Right hindlimb (tissue), 1 donor: ENCODE data around the gene EGR1.

ENCODE experiments used
- DNase-seq: peaks from one replicate; pipeline ENCODE4 v3.0.0-alpha.2; 2018

Gene EGR1

DNA sequence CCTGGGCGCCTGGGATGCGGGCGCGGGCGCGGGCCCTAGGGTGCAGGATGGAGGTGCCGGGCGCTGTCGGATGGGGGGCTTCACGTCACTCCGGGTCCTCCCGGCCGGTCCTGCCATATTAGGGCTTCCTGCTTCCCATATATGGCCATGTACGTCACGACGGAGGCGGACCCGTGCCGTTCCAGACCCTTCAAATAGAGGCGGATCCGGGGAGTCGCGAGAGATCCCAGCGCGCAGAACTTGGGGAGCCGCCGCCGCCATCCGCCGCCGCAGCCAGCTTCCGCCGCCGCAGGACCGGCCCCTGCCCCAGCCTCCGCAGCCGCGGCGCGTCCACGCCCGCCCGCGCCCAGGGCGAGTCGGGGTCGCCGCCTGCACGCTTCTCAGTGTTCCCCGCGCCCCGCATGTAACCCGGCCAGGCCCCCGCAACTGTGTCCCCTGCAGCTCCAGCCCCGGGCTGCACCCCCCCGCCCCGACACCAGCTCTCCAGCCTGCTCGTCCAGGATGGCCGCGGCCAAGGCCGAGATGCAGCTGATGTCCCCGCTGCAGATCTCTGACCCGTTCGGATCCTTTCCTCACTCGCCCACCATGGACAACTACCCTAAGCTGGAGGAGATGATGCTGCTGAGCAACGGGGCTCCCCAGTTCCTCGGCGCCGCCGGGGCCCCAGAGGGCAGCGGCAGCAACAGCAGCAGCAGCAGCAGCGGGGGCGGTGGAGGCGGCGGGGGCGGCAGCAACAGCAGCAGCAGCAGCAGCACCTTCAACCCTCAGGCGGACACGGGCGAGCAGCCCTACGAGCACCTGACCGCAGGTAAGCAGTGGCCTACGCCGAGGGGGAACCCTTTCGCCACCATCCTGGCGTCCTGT lies at the start of gene EGR1:
EGR1 (plus strand) TSS at position 219 of the 864 bp plus-strand sequence; CDS start at position 502, 283 bp downstream.
- peak; percentile 98 for DNase-seq

DNA sequence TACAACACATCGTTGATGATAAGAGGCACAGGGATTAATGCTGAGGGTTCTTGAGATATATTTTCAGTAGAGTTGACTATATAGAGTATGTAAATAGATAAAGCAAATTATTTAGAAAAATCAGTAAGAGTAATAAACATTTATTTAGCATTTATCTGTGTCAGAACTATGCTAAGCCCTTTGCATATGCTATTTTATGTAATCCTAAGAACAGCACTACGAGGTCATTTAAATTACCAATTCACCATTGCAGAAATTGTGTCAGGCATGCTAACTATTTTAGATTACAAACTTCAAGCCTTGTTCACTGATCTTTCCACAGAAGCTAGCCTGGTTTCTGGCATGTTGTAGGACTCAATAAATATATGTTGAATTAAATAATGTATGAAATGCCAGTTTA lies 46.8 kb upstream of the EGR1 start:
- no peak for DNase-seq

DNA sequence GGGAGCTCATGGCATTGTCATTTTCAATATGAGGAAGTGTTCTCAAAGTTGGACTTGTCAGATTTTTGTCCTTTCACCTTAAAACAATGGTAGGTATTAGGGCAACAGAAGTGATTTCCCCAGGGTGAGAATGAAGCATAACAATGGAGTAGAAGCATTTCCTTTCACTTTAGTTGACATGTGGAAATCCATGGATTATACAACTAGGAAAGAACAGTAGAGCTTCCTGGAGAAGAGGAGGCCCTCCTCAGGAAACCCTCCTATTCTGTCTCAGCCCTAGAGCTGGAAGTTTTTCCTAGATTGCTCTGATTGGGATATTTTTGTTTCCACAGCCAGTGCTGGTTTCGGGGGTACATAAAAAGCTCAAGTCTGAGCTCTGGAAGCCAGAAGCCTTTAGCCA lies 40.2 kb upstream of the EGR1 start:
- no peak for DNase-seq

DNA sequence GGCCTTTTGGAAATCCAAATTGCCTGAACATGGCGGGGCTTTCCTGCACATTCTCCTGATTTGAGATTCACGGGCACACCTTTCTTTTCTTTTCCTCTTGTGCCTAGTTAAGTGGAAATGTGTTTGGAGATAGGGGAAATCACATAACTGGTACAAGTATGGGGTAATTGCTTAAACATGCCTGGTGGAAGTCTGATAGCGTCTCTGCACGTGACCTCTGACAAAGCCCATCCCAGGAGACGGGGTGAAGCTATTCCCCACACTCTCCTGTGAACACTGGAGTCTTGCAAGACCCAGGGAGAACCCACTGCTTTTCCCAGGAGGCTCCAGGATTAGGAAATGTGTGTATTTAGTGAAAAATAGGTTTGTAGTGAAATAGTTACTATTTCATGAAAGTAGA lies 29.3 kb upstream of the EGR1 start:
- DNase-seq = no peak

DNA sequence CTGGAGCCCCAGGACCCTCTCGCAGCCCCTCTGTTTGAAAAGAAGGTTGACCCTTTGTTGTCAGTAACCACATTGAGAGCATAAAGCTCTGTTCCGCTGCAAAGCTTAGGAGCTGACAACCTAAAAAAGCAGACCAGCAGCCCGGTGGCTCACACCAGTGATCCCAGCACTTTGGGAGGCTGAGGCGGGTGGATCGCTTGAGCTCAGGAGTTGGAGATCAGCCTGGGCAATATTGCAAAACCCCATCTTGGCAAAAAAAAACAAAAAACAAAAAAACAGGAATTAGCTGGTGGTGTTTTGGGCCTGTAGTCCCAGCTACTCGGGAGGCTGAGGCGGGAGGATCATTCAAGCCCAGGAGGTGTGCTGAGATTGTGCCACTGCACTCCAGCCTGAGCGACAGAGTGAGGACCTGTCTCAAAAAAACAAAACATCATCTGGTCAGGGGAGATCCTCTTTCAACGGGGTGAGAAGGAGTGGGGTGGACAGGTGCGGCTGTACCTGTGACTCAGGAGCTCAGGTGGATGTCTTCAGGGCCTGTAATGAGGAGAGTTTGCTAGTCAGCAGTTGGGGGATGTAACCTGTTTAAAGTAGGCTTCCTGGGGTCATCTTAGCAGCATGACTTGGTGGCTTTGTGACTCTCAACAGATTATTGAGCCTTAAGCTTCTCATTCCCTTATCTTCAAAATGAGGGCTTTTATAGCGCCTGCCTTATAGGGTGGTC lies 27.1 kb upstream of the EGR1 start:
- no peak for DNase-seq

DNA sequence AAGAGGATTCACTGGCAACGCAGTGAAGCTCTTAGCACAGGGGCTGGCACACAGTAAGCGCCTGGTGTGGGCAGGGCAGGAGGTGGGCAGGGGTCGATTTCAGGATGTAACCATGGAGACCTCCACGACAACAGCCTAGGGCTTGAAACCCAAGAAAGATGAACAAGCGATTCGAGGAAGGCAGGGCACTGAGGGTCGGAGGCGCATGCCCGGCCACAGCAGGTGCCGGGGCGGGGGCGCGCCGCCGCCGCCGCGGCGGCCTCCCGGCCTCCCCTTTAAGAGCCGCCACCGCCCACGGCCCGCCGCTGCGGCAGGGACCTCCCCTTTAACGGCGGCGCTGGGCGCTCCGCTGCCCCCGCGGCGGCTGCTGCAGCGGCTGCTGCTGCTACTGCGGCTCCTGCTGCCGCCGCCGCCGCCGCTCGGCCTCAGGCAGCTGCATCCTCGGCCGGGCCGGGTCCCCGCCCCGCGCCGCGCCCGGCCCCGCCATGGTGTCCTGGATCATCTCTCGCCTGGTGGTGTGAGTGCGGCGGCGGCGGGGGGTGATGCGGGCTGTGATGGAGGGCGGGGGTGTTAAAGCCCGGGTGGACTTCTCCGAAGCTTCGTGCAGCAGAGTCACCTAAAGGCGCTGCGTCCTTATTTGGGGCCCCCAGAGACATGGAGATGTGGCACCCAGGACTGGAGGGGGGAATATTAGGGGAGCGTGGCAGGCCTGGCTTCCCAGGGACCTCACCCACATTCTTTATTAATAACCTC lies 26.4 kb upstream of the EGR1 start, which contains the start of gene REEP2:
REEP2 (plus strand) TSS at position 334 of the 753 bp plus-strand sequence; CDS start at position 486, 152 bp downstream.
- peak; percentile 59 for DNase-seq

DNA sequence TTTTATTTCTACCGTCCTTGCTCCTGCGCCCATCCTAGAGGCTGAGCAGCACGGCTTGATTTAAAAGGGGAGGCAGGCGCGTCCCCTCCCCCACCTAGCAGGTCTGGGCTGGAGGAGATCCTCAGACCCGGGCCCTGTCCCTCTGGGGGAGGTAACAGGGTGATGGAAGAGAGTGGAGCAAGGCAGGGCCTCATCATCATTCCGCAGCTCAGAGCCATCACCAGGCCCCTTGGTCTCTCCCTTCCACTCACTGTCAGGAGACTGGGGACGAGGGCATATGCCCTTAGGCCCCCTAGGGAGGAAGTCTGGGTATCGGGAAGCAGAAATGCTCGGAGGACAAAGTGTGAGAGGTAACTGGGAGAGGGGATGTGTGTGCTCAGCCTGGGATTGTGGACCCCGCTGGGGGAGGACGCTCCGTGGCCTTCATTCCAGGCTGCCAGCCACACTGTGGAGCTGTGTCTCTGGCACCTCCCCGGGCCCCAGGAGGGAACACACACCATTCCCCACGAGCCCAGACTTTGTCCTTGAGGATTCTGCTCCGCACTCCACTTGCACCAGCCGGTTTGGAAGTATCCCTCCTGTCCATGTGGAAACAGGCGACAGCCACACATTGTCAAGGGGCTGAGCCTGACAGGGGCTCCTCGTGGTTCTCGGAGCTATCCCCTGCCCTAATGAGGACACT lies 25.7 kb upstream of the EGR1 start:
- no peak for DNase-seq

DNA sequence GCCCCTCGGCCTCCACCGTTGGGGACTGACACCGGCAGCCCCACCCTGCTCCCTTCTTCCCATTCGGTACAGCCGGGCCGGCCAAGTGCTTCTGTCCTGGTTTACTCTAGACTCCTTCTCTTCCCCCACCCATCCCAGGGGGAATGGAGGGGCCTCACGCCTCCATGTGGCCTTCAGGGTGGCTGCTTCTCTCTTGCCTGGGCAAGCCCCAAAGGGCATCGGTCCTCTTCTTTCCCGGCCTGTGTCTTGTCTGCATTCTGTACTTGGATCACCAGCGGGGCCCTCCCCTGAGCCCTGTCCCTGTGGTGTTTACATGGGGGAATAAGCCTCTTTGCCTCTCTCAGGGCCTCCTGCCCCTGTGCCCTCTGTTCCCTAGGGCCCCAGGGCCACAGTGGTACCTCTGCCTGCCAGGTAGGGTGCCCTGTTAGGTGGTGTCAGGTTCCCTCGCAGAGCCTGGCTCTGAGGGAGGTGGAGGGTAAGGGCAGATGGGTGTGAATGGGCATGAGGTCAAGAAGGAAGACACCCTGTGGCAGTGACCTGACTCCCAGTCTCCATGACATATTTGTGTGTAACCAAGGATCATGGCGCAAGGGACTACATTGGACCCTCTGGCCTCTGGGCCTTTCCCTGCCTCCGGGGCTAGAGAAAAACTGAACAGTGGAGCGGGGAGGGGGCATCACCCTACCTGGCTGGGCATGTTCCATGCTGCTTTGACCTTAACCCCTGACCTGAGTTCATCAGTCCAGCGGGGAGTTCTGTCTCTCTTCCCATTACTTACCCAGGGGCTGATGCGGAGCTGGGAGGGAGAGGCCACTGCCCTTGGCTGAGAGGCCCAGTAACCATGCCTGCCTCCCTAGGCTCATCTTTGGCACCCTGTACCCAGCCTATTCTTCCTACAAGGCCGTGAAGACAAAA lies 24.9 kb upstream of the EGR1 start:
- DNase-seq = no peak

DNA sequence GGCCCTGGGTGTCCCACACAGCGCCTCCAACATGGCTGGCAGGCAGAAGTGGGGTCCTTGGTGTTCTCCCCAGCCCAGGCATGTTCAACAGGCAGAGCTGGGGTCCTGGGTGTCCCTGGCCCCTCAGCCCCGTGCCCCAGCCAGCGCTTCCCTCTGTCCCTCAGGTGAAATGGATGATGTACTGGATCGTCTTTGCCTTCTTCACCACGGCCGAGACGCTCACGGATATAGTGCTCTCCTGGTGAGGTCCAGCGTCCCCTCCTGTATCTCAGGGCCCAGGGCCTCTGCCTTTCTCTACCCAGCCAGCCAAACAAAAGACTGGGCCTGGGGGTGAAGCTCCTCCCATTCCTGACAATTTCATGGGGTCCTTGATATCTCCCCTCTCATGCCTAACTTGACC lies 24.1 kb upstream of the EGR1 start:
- no peak for DNase-seq

DNA sequence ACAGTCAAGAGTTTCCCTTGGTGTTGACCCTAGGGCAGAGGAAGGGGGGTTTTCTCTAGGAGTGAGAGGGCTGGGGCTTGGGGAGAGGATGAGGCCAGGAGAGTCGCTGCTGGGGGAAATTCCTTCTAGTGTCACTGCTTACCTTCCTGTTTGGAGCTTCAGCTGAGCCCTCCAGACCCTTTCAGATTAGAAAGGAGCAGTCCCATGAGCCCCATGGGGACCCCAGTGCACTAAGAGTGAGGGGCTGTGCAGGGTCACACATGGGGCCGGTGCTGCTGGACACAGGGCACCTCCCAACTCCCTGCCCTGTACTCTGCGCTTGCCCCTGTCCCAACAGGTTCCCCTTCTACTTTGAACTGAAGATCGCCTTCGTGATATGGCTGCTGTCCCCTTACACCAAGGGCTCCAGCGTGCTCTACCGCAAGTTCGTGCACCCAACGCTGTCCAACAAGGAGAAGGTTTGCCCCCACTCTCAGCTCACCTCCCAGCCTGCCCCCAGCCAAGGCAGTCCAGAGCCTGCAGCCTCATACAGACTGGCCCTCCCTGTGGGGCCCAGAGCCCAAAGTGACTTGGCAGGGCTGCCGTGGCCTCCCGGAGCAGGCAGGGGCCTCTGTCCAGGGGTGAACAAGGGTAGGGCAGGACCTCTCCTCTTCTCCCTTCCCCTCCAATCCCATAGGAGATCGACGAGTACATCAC lies 21.1 kb upstream of the EGR1 start:
- no peak for DNase-seq

DNA sequence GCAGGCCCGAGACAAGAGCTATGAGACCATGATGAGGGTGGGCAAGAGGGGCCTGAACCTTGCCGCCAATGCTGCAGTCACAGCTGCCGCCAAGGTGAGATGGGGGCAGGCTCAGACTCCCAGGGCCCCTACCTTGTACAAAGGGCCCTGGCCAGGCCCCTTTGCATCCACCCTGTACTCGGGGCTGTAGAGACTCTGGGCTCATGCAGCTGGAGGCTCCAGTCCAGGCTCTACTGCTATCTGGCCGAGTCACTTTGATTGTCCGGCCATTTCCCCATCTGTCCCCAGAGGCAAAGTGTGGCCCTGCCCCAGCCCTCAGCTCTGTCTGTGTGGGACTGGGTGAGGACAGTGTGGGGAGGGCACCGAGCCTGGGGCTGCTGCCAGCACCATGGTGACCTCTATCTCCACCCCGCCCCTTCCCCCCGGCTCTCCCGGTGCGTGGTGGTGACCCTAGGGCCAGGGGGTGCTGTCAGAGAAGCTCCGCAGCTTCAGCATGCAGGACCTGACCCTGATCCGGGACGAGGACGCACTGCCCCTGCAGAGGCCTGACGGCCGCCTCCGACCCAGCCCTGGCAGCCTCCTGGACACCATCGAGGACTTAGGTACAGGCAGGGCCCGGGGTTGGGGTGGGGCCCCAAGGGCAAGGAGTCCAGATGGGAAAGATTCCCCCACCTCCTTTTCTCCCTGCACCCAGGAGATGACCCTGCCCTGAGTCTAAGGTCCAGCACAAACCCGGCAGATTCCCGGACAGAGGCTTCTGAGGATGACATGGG lies 20.3 kb upstream of the EGR1 start:
- DNase-seq = no peak

DNA sequence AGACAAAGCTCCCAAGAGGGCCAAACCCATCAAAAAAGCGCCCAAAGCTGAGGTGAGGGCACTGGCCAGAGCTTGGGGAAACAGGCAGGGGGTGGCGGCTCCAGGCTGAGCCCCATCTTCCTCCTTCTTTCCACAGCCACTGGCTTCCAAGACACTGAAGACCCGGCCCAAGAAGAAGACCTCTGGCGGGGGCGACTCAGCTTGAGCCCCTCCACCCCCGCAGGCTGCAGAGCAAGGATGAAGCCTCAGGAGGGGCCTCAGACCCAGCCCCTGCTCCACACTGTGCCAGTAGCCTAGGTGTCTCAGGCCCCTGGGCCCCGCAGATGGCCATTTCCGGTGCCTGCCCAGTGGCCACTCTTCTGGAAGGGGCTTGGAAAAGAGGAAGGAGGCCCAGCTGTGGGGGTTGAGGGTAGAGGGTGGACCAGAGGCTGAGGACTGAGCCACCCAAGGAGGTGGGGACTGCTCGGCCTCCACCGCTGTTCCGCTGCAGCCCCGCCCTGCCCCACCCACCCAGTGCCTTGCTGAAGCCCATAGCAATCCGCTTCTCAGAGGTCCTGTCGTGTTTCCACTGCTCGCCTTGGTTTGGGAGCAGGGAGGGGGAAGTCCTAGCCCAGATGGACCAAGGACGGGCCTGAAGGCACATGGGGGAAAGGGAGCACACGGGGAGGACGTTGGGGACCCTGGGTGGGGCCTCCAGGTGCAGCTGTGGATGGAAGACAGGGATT lies 19.6 kb upstream of the EGR1 start:
- DNase-seq = no peak

DNA sequence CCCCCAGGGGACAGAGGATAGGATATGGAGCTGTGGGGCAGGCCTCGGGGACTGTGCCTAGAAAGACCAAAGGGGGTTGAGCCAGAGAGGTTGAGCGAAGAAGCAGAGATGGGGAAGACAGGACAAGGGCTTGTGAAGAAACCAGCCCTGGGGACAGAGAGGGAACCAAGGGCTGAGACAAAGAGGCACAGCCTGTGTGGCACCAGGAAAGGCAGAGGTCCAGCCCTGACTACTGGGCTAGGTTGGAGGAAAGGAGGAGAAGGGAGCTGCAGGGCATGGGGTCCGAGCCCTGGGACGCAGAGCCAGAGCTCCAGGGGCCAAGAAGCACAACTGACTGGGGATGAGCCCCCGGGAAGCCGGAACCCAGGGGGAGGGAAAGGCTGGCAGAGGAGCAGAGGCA lies 17.2 kb upstream of the EGR1 start:
- no peak for DNase-seq

DNA sequence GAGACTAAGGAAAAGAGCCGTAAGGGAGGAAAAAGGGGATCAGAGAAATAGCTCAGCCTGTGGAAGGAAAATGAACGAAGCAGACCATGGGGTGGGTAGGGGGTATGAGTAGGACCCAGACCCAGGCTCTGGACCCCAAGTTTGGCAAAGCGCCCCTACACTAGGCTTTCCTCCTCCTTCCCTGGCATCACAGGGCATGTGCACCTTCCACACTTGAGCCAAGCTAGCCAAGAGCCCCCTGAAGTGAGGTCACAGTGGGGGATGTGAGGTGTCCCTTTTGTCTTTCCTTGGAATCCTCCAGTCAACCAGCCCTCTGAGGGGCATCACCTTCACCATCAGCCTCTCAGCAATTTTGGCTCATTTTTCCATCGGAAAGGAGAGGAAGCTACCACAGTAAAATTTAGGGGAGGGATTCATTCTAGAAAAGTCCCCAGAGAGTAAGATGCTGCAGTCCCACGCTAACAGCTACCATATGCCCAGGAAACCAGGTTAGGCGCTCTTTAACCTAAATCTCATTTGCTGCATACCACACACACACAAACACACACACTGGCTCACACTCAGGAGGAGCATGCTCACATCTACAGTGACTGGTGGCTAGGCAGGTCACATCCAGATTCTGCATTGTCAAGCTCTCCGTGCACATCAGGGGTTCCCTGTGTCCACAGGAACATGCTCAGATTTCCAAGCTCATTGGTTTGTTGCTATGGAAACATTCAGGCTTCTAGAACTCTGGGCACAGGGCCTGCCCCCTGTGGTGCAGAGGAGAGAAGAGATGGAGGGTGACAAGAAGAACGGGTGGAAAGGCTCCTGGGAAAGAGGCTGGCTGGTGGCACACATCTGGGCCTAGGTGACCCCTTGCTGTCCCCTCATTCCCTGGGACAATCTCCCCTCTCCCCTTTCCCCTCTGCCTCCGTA lies 16.5 kb upstream of the EGR1 start:
- no peak for DNase-seq

DNA sequence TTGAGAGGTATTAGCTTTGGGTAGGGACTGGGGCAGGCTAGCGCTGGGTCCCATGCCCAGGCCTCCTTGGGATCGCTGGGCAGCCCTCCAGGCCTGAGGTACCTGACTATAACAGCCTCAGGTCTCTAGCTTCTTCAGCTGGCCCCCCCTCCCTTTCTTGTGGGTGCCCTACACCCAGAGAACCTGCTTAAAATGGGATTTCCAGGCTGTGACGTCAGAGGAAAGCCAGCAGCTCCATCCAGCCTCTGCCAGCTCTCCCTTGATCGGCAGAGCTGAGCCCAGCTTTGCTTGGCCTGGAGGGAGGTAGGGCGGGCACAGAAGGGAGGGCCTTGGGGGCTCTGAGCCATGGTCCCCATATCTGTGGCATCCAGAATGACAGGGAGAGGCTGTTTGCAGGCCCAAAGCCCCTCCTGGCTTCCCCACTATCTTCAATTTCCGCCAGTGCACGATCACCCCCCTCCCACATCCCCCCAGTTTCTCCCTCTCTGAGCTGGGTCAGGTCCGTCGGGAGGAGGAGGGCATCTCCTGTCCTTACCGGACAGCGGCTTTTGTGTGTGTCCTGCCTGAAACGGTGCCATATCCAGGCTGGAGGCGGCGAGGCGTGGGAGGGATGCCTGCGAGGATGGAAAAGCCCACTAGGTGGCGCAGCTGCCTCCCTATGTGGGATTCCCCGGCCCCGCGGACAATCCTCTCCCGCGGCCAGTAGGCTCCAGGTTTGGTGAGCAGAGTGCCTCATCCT lies 15.6 kb upstream of the EGR1 start:
- DNase-seq = peak; percentile 89

DNA sequence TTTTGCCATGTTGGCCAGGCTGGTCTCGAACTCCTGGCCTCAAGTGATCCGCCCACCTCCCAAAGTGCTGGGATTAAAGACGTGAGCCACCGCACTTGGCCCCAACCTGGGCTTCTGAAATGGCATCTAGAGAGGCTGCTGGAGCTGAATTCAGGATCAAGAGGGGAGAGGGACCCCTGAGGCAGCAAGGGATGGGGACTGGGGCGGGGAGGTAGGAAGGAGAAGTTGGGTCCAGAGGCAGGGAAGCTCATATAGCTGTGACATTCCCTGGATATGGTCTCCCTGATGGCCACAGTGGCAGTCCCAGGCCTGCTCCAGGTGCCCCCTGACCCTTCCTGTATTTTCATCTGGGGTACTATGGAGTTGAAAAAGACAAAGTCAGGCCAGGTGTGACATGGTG lies 14.3 kb upstream of the EGR1 start:
- no peak for DNase-seq

DNA sequence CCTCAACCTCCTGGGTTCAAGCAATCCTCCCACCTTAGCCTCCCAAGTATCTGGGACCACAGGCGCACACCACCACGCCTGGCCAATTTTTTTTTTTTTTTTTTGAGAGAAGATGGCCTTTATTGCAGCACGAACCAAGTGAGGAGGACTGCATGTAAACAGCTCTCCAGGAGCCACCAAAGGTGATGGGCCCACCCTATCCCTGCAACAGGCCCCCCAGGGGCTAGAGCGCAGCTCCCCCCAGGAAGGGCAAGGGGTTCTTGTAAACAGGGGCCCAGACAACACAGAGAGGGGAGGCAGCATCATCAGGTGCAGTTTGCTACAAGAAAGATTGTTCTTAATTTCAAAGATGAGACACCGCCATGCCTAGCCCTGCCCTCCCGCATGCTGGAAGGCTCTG lies 12.6 kb upstream of the EGR1 start:
- DNase-seq = no peak

DNA sequence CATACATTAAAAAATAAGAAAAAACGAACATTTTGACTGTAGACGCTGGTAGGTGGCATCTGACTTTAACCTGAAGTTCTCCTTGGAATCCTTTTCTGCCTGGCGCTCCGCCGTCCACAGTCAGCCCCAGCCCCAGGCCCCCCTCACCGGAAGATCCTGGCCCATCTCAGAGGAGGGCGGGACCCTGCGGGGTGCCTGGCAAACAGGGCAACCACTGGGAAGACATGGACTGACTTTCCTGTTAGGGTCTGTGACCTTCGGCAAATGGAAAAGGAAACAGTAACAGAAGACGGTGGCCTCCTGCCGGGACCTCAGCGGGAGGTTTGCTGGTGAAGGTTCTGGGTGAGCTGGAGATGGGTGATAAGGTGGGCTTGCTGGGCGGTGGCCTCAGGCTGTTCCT lies 11.7 kb upstream of the EGR1 start:
- DNase-seq = no peak
